C4-2B (cell line): ENCODE results near the gene JAML.

Experiments
- H3K27ac ChIP-seq: fragments of 450-650 bp; 2 replicates; pipeline ENCODE4 v1.5.1; 2017
- ZFX ChIP-seq: fragments of 450-650 bp; IDR thresholded peaks from 2 replicates; pipeline ENCODE4 v1.6.1; 2017
- TF ChIP-seq, protein P1 (sequence below): fragments of 450-650 bp; conservative IDR thresholded peaks from 2 replicates; pipeline ENCODE4 v1.5.1; 2017; ENCODE audit warnings: mild to moderate bottlenecking

JAML gene

DNA sequence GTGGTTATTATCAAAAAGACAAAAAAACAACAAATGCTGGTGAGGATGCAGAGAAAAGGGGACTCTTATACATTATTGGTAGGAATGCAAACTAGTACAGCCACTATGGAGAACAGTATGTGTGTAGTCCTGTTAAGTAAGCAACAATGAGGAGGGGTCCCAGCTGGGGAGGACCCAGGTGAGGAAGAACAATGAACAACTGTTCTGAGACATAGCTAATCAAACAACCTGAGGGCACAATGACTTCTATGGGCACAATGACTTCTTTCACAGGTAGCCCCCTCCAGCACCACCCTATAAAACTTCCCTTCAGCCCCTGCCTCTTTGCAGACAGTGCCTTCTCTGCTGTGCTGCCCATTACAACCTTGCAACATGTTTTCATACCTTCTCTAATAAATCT lies 5.6 kb downstream of the JAML start:
- no peak for TF ChIP-seq ZFX
- TF ChIP-seq, protein P1, sequence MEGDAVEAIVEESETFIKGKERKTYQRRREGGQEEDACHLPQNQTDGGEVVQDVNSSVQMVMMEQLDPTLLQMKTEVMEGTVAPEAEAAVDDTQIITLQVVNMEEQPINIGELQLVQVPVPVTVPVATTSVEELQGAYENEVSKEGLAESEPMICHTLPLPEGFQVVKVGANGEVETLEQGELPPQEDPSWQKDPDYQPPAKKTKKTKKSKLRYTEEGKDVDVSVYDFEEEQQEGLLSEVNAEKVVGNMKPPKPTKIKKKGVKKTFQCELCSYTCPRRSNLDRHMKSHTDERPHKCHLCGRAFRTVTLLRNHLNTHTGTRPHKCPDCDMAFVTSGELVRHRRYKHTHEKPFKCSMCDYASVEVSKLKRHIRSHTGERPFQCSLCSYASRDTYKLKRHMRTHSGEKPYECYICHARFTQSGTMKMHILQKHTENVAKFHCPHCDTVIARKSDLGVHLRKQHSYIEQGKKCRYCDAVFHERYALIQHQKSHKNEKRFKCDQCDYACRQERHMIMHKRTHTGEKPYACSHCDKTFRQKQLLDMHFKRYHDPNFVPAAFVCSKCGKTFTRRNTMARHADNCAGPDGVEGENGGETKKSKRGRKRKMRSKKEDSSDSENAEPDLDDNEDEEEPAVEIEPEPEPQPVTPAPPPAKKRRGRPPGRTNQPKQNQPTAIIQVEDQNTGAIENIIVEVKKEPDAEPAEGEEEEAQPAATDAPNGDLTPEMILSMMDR, result no peak

DNA sequence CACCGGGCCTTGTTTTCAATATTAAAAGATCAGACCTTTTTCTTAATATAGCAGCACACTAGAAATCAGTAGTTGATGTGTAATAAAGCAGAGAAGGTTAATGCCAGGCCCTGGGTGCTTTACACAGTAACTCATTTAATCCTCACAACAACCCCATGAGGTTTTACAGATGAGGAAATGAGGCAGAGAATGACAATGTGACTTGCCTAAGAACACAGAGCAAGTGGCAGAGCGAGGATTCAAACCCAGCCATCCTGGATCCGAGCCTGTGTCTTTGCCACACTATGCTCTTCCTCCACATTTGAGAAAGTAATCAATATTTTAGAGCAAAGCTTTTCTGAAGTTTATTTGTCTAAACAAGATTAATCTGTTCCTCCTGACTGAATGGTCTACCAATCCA lies 7.2 kb downstream of the JAML start:
- no peak overlapping the region for H3K27ac ChIP-seq
- TF ChIP-seq, protein P1, result no peak
- TF ChIP-seq ZFX, result no peak

More for the DNA sequence above, 5.6 kb downstream of the JAML start:
- H3K27ac ChIP-seq, result no peak overlapping the region

DNA sequence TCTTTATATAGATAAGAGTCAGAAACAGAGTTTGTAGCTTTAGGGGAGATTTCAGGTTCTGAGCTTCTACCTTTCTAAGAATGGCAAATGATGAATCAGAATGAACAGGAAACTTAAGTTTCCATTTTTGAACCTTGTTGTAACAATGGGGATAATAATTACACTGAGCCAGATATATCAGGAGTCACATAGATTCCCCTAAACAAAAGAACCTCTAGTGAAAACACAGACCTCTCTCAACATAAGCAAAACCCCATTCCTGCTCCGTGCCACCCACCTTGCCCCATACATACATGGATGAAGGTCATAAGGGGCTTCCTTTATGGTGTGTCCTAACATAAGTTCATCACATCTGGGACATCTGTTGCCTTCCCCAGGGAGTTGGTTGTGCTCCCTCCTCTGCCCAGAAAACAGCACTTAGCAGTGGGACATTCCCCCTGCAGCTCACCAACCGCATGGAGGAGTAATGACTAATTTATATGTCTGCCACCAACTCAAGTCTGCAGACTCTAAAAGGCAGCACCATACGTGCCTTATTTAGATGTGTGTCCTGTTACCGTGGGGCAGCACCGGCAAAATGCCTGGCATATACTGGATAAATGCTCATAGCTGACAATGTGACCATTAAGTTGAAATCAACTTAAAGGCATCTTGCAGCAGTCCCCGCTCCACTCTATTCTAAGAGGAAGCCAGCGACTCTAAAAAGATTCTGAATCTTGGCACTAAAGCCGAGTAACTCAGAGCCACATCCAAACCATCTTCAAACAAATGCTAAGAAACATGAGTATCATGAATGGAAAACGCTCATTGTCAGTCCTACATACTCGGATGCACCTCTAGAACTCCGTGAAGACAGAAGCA lies 8.0 kb downstream of the JAML start:
- TF ChIP-seq, protein P1, result no peak
- no peak for TF ChIP-seq ZFX
- no peak overlapping the region for H3K27ac ChIP-seq

DNA sequence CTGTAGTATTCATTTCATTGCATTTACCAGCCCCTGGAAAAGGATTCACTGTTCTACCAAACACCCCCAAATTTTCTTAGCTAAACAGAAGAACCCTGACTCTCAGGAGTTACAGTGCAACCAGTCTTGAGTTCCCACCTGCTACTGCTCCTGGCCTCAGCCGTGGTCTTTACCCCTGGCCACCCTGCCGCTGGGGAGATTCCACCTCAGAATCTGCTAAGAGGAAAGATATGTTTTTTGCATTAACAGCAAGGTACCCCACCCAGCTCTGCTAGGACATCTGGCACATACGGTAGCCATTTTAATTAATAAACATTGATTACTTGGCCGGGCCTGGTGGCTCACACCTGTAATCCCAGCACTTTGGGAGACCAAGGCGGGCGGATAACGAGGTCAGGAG lies 9.0 kb downstream of the JAML start:
- H3K27ac ChIP-seq, result no peak overlapping the region

DNA sequence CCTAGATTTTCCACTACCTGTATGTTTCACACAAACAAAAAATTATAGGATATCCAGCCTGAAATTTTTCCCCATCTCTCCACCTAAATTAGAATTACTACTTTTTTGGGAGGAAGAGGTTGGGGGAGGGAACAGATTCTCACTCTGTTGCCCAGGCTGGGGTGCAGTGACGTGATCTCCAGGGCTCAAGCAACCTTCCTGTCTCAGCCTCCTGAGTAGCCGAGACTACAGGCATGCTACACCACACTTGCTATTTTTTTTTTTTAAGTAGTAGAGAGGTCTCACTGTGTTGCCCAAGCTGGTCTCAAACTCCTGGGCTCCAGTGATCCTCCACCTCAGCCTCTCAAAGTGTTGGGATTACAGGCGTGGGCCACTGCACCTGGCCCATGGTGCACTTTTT lies 9.5 kb downstream of the JAML start:
- TF ChIP-seq ZFX, result no peak
- TF ChIP-seq, protein P1, result no peak
- H3K27ac ChIP-seq, result no peak overlapping the region

More for the DNA sequence above, 9.0 kb downstream of the JAML start:
- TF ChIP-seq, protein P1, result no peak
- TF ChIP-seq ZFX, result no peak

DNA sequence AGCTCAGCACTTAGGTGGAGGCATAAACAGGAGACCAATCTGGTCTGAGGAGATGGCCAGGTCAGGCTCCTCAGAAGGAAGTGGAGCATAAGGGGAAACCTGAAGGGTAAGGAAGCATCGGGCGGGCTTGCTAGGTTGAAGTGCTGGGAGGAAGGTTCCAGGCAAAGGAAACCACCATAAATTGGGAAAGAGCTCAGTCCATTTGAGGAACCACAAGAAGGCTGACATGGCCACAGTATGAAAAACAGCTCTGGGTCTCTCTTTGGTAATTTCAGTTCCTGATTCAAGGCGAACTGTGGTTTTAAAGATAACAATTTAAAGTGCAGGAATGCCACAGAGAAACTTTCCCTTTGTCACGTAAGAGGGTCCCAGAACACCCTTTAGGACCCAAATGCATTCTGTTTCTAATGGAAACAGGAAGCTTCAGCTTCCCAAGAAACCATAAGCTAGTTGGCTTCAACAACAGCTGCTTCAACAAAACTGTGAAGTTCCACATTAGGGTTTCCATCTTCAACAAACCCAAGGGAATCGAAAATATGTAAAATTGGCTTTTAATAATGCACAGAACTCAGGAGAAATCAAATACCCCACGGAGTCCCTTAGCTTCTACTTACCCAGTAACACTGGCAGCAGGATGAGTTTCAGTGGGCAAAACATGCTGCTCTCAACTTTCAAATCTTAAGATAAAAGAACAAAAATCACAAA lies 10.4 kb downstream of the JAML start:
- no peak overlapping the region for H3K27ac ChIP-seq
- no peak for TF ChIP-seq ZFX
- TF ChIP-seq, protein P1, result no peak

DNA sequence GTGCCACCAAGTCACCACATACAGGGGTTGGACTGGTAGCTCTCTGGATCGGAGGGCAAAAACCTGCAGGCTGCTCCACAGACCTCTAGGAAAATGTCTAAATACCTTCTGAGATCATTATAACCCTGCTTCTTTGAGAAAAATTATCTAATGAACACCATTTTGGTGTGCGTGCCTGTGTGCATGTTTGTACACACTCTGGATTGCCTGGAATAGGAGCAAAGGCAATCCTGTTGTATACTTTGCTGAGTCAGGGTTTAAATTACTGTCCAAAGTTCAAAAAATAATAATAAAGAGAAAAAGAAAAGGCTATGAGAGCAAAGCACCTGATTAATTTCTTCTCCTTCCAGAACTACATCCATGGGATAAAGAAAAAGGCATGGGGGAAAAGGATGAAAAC lies 11.0 kb downstream of the JAML start:
- H3K27ac ChIP-seq, result no peak overlapping the region
- no peak for TF ChIP-seq ZFX
- TF ChIP-seq, protein P1, result no peak
